Mucosa of descending colon (tissue), 3 donors: ENCODE results near the gene DACH1. TPM values are rescaled to one million over a fixed set of nuclear protein-coding genes. Genes with fewer than 3 reads are reported as not detected.

ENCODE experiments used
- ATAC-seq: fragments of 200-7000 bp; cut with Tn5 transposase; one replicate; pipeline ENCODE4 v1.9.1; 2020; ENCODE audit warnings: mild to moderate bottlenecking, moderate library complexity
- DNase-seq, 3 donors: peaks; one replicate each; pipeline ENCODE4 v3.0.0-alpha.2; 2020
- H3K36me3 ChIP-seq: fragments of 200-600 bp; one replicate; pipeline ENCODE4 v1.8.0; 2021; ENCODE audit warnings: low read depth, mild to moderate bottlenecking
- H3K4me1 ChIP-seq: fragments of 200-600 bp; one replicate; pipeline ENCODE4 v1.8.0; 2021; ENCODE audit warnings: low read depth, mild to moderate bottlenecking
- H3K4me3 ChIP-seq: fragments of 200-600 bp; one replicate; pipeline ENCODE4 v1.8.0; 2021; ENCODE audit warnings: mild to moderate bottlenecking
- H3K9me3 ChIP-seq: fragments of 200-600 bp; one replicate; pipeline ENCODE4 v1.8.0; 2021; ENCODE audit warnings: mild to moderate bottlenecking
- CTCF ChIP-seq: fragments of 200-600 bp; IDR thresholded peaks from one replicate; pipeline ENCODE4 v1.8.0; 2022; ENCODE audit warnings: antibody characterized with exemption, mild to moderate bottlenecking
- intact Hi-C, 2 donors: fragments of 100-400 bp; cut with DNase I in 1 of 2; cut with micrococcal nuclease in 1 of 2; formaldehyde crosslinking; loops; one replicate each; pipeline versions ENCODE4 v1.11.0 to v1.11.1; 2022; cut with DNase I, micrococcal nuclease
- total RNA-seq, 3 donors: library from RNA; stranded (reverse); fragmentation: NEBNext Ultra II Directional in 2 of 3; extraction: Animal tissue kit (Norgen Biotek cat#: 25700) in 2 of 3; gene quantifications; one replicate each; pipeline versions ENCODE4 v1.2.1 to v1.2.4, GENCODE V29; 2021 to 2023
- donor health status: DM: no; HTN: no; CAD: no; lungs with moderate emphysema.
- donor health status: DM: no; HTN: no; CAD: no.
- donor health status: DM: no; HTN: yes; CAD: no.

Gene DACH1
- total RNA-seq, 3 donors from 2014 or later = 3.2 to 6.5 (median 6.4) TPM

GRCh38 chr13:71798707-71799106 is 68.3 kb downstream of the DACH1 start:
- no peaks in the 10 kb centered on the region for H3K4me1 ChIP-seq
- TF ChIP-seq CTCF = no peak
- ATAC-seq (no peak), DNase-seq (no peak)
- no peak overlapping the region for H3K4me3 ChIP-seq
- H3K36me3 ChIP-seq = no peaks in the 10 kb centered on the region
- intact Hi-C loops = no loop called here
- no peaks in the 10 kb centered on the region for H3K9me3 ChIP-seq

GRCh38 chr13:71797517-71797916 is 69.5 kb downstream of the DACH1 start:
- Histone ChIP-seq H3K9me3 (no peaks in the 10 kb centered on the region), H3K4me3 (no peak overlapping the region), H3K4me1 (no peaks in the 10 kb centered on the region), H3K36me3 (no peaks in the 10 kb centered on the region)
- DNase-seq (no peak), ATAC-seq (no peak)
- intact Hi-C loops = no loop called here
- TF ChIP-seq CTCF = no peak

- DNase-seq (no peak), ATAC-seq (no peak)
- Histone ChIP-seq H3K9me3 (no peaks in the 10 kb centered on the region), H3K36me3 (no peaks in the 10 kb centered on the region), H3K4me3 (no peak overlapping the region), H3K4me1 (no peaks in the 10 kb centered on the region)
- no peak for TF ChIP-seq CTCF
- intact Hi-C loops = no loop called here
Measured at GRCh38 chr13:71789693-71790329, 77.2 kb downstream of the DACH1 start.

GRCh38 chr13:71789037-71789436 is 78.0 kb downstream of the DACH1 start:
- ATAC-seq (no peak), DNase-seq (no peak)
- no peak overlapping the region for H3K4me3 ChIP-seq
- intact Hi-C loops = no loop called here
- no peaks in the 10 kb centered on the region for H3K9me3 ChIP-seq
- no peak for TF ChIP-seq CTCF
- no peaks in the 10 kb centered on the region for H3K36me3 ChIP-seq
- no peaks in the 10 kb centered on the region for H3K4me1 ChIP-seq

GRCh38 chr13:71787414-71787813 is 79.6 kb downstream of the DACH1 start:
- intact Hi-C loops = no loop called here
- H3K9me3 ChIP-seq = no peaks in the 10 kb centered on the region

More at GRCh38 chr13:71787414-71787813, 79.6 kb downstream of the DACH1 start:
- no peak for TF ChIP-seq CTCF
- Histone ChIP-seq H3K4me3 (no peak overlapping the region), H3K4me1 (no peaks in the 10 kb centered on the region), H3K36me3 (no peaks in the 10 kb centered on the region)
- ATAC-seq = no peak
- no peak for DNase-seq
